GM12892 (cell line): ENCODE measurements around the gene TRAF7.

ENCODE experiments used
- POLR2A ChIP-seq: IDR thresholded peaks from 2 replicates; pipeline ENCODE4 v1.6.1; 2011; ENCODE audit warnings: low read depth, low read length, control low read depth
- POLR2AphosphoS5 ChIP-seq: IDR thresholded peaks from 2 replicates; pipeline ENCODE4 v1.6.1; 2011; ENCODE audit warnings: low read depth, low read length, control low read depth
- TAF1 ChIP-seq: IDR thresholded peaks from 2 replicates; pipeline ENCODE4 v1.6.1; 2011; ENCODE audit warnings: low read depth, mild to moderate bottlenecking, control low read depth, low read length, borderline replicate concordance

GRCh38 chr16:2209258-2210008, 53.9 kb downstream of the TRAF7 start:
- TF ChIP-seq POLR2A: no peak
- no peak for TF ChIP-seq POLR2AphosphoS5
- TF ChIP-seq TAF1: no peak
